ENCODE measurements around the gene FNDC10.

FNDC10 gene

GRCh38 chr1:1615256-1616044, 15.5 kb upstream of the FNDC10 start, which contains the start of gene MIB2:
Gene MIB2 (plus strand): TSS chr1:1615500. CDS start chr1:1623453, 7,953 bp downstream.
- DNase-seq, result peak; percentile 100

- DNase-seq, result no peak
Measured at GRCh38 chr1:1614954-1615255, 15.0 kb upstream of the FNDC10 start.

GRCh38 chr1:1614204-1614953, 14.4 kb upstream of the FNDC10 start:
- peak; percentile 96 for DNase-seq

GRCh38 chr1:1613509-1614082, 13.7 kb upstream of the FNDC10 start:
- DNase-seq, result no peak

GRCh38 chr1:1612104-1612400, 12.1 kb upstream of the FNDC10 start:
- DNase-seq, result no peak

- no peak for DNase-seq
Measured at GRCh38 chr1:1610796-1611195, 10.9 kb upstream of the FNDC10 start.

GRCh38 chr1:1609822-1610485, 10.0 kb upstream of the FNDC10 start:
- DNase-seq, result no peak

- DNase-seq, result no peak
Measured at GRCh38 chr1:1606232-1606631, 6.3 kb upstream of the FNDC10 start.

GRCh38 chr1:1605724-1606123, 5.8 kb upstream of the FNDC10 start:
- no peak for DNase-seq

GRCh38 chr1:1605034-1605591, 5.2 kb upstream of the FNDC10 start:
- no peak for DNase-seq

- DNase-seq, result no peak
Measured at GRCh38 chr1:1604374-1605033, 4.6 kb upstream of the FNDC10 start.

GRCh38 chr1:1603671-1604373, 3.9 kb upstream of the FNDC10 start:
- no peak for DNase-seq

GRCh38 chr1:1602968-1603506, 3.1 kb upstream of the FNDC10 start:
- no peak for DNase-seq

GRCh38 chr1:1602304-1602967, 2.5 kb upstream of the FNDC10 start:
- DNase-seq, result no peak

GRCh38 chr1:1601564-1602303, 1.8 kb upstream of the FNDC10 start:
- DNase-seq, result no peak

GRCh38 chr1:1600861-1601563, 1.1 kb upstream of the FNDC10 start:
- DNase-seq, result no peak

GRCh38 chr1:1599030-1599934, 653 bp downstream of the FNDC10 start:
- peak; percentile 54 for DNase-seq

- no peak for DNase-seq
Measured at GRCh38 chr1:1598720-1599029, 1.3 kb downstream of the FNDC10 start.
